GM21529 (cell line): ENCODE measurements around the gene FLT3.
A peak's percentile ranks its signal among the peaks of the same experiment; 100 is the strongest.
"Not testable (repeated sequence)": the region's sequence is repeated elsewhere in the genome, so short reads cannot be mapped to it uniquely, and the experiment has no call there.

Experiments
- ATAC-seq: cut with Tn5 transposase; IDR thresholded peaks from one replicate; pipeline ENCODE4 v1.9.1; 2021; ENCODE audit not compliant: unreplicated experiment

FLT3 gene

DNA sequence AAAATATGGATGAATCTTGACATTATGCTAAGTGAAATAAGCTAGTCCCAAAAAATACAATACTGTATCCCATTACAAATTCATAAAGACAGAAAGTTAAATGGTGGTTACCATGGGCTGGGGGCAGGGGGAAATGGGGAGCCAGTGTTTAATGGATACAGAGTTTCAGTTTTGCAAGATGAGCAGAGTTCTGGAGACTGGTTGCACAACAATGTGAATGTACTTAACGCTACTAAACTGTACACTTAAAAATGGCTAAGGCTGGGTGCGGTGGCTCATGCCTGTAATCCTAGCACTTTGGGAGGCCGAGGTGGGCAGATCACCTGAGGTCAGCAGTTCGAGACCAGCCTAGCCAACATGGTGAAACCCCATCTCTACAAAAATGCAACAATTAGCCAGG lies 1.5 kb upstream of the FLT3 start:
- not testable (repeated sequence) for ATAC-seq

DNA sequence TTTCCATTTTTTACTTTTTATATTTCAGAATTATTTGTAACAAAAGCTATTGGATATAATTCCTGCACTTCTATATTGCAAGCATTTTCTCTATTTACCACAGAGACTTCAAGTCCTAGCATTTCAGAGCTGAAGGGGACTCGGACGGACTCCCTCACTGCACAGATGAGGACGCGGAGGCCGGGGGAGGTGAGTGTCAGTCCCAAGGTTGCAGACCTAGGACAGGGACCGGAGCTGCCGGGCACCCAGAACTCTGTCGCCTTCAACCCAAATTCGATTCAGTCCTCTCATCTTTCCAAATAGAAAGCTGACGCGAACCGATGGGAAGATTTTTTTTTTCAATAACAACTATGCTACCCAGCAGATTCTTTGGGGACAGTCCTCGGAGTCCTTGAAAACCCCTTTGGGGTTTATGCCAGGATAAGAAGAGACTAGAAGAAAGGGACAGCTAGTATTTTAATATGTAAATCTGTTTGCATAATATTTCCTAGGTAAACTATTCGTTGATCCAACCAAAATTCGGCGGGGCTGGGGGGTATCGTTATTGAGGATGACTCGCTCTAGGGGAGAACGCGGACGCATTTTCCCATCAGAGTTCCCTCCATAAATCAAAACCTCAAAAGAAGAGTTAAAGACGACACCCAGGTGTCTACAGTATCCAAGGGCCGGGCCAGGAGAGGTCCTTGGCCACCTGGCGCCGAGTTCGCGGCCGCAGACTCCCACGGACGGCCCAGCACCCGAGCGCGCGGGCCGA lies 803 bp downstream of the FLT3 start:
- no peak for ATAC-seq

DNA sequence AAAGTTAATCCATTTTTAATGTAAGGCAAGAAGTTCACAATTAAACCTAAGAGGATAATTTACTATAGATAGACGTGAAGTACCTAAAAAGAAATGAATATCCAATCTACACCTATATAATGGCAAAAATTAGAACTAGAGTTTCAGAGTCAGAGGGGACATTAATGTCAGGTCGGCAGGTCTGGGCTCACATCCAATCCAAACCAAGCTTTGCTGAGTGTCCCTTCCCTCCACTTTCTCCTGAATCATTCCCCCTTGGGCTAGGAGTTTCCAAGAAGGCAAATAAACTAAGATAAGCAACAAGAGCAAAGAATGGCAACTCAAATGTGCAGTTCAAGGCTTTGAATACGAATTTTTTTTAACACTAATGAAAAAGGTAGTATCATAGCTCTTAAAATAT lies 2.9 kb downstream of the FLT3 start:
- ATAC-seq: no peak

DNA sequence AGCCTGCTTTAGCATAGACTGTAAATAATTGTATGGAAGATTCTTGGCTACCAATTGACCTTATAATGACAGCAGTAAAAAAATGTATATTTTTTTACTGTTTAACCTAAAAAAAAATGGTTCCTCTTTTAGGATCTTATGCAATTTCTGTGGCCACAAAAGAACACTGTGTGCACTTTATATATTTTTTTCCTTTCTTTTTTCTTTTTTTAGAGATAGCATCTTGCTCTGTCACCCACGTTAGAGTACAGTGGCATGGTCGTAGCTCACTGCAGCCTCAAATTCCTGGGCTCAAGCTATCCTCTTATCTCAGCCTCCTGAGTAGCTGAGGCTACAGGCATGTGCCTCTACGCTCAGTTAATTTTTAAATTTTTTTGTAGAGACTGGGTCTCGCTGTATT lies 6.1 kb downstream of the FLT3 start:
- no peak for ATAC-seq

DNA sequence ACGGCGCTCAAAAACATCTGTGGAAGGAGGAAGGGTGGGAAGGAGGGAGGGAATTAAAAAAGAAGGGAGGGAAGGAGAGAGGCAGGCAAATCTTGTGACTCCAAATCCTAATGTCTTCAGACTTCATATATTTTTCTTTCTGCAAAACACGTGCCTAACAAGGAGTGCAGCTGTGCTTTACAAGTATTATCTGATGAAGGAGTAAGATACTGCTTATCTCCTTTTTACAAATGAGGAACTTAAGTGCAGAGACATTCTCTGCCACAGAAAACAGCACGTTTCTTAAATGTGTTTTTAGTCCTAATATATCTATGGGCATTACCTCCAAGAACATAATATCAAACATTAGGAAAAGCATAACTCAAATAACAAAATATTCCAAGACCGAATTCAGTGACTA lies 6.5 kb downstream of the FLT3 start:
- ATAC-seq: no peak

DNA sequence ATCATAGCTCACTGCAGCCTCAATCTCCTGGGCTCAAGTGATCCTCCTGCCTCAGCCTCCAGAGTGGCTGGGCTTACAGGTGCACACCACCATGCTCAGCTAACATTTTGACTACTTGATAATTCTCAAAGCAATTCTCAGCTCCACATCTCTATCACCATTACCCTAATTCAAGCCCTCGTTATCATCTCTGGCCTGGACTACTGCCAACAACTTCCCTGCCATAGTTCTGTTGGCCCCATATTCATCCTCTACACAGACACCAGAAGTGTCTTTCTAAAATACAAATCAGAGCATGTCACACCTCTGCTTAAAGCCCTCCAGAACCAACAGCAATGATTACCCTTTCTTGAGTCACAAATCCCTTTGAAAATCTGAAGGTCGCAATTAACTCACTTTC lies 7.9 kb downstream of the FLT3 start:
- no peak for ATAC-seq

DNA sequence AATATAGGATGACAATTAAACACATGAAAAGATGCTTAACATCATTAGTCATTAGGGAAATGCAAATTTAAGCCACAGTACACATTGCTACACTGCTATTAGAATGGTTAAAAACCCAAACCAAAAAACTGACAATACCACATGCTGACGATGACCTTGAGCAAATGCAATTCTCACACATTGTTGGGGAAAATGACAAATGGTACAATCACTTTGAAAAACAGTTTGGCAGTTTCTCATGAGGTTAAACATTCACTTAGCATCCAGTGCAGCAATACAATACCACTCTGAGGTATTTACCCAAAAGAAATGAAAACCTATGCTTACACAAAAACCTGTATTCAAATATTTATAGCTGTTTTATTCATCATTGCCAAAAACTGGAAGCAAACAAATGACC lies 11.3 kb downstream of the FLT3 start:
- ATAC-seq: no peak

DNA sequence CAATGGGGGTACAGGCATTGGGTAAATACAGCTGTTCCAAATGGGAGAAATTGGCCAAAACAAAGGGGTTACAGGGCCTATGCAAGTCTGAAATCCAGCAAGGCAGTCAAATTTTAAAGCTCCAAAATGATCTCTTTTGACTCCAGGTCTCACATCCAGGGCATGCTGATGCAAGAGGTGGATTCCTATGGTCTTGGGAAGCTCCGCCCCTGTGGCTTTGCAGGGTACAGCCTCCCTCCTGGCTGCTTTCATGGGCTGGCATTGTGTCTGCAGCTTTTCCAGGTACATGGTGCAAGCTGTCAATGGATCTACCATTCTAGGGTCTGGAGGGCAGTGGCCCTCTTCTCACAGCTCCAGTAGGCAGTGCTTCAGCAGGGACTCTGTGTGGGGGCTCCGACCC lies 22.6 kb downstream of the FLT3 start:
- ATAC-seq: not testable (repeated sequence)

DNA sequence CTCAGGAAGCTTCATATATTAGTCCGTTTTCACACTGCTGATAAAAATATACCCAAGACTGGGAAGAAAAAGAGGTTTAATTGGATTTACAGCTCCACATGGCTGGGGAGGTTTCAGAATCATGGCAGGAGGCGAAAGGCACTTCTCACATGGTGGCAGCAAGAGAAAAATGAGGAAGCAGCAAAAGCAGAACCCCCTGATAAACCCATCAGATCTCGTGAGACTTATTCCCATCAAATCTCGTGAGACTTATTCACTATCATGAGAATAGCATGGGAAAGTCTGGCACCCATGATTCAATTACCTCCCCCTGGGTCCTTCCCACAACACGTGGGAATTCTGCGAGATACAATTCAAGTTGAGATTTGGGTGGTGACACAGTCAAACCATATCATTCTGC lies 23.1 kb downstream of the FLT3 start:
- no peak for ATAC-seq

DNA sequence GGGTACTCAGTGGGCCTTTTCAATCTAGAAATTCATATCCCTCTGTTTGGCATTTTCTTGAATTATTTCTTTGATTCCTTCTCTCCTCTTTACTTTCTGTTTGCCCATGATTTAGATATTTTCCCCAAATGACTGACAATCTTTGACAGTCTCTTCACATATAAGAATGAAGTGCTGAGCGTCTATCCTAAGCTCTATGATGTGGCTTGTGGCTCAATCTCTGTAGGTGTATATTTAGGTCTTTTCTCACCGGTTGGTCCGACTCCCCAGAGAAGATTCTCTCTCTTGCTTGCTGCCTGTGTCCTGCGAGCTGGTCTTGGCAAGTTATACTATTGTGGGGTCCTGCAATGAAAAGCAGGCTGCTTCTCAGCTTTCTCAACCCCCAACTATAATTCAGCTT lies 29.0 kb downstream of the FLT3 start:
- ATAC-seq: no peak

DNA sequence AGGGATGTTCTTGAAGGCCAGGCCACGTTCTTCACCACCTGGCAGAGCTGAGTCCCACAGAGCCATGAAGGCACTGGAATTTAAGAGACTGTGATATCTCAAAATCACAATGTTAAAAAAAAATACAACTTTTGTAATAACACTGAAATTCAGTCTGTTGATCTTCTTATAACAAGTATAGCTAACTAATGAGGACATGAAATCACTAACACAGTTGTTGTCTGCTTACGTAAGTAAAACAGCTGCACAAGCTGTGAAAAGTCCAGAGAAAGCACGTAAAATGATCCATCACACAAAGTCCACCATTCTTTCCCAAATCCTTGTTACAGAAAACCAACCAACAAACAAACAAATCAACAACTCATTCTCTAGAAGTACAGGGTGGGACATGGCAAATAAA lies 32.9 kb downstream of the FLT3 start:
- no peak for ATAC-seq

DNA sequence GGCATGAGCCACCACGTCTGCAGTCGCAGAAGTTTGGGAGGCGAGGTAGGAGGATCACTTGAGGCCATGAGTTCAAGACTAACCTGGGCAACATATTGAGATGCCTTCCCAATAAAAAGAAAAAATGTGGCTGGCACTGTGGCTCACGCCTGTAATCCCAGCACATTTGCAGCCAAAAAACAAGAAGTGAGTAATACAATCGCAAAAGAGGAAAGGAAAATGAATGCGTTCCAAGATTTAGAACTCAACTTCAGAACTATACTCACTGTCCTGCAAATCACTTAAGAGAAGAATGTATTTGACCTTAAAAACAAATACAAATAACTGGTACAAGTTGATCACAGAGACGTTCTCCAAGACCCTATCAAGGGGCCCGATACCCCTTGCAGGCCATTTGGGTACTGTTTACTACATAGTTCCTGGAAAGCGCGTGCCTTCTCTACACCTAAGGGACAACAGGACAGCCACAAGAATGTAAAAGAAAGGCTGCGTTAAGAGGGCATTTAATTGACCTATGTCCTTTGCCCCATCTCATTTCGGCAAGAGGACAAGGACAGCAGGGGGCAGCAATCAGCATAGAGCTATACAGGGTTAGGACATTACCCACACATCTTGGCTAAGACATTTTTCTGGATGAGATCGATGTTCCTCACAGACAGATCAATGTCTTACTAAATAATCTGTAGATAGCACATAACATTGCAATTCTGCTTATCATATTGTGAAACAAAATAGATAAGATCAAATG lies 41.3 kb downstream of the FLT3 start:
- no peak for ATAC-seq

DNA sequence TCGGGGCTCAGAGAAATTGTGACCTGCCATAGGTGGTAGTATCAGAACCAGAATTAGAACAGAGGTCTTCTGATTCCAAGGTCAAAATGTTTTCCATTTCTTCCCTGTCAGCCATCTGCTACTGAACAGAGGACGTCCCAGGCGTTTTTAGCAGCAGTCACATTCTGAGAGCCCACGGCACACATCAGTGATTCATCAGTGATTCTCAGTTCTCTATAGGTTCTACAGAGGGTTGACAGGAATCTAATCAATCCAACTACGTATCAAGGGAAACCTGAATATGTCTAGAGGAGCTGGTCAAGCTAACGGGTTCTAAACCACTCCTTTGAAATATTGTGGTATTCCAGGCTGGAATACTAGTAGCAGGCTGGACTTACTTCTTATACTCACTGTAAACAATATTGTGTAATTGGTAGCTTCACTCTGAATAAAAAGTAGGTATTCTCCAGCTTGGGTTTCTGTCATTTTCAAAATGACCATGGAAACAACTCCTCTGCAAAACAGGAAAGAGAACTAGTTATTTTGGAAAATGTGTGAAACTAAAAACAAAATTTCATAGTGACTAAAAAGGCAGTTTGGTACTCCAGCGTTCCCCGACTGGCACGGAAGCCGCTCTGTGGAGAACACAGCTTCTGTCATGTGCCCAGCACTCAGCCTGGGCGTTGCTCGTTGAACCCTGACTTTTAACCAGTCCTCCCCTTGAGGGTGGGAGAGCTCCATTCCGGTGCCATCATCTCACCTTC lies 43.2 kb downstream of the FLT3 start:
- peak; percentile 73 for ATAC-seq

DNA sequence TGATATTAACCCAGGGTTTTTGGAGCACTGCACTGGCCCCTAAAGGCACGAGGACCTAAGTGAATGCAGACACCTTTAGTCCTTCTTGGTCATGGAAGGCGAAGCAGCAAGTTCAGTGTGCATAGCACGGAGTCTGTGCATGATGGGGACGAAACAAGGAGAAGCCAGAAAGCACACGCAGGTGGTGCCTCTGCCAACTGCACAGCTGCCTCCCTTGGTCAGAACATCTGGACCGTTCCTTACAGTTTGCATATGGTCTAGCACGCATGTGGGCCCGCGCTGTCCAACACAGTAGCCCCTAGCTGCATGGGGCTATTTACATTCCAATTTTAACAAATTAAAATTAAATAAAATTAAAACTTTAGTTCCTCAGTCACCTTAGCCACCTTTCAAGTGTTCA lies 44.0 kb downstream of the FLT3 start:
- no peak for ATAC-seq

DNA sequence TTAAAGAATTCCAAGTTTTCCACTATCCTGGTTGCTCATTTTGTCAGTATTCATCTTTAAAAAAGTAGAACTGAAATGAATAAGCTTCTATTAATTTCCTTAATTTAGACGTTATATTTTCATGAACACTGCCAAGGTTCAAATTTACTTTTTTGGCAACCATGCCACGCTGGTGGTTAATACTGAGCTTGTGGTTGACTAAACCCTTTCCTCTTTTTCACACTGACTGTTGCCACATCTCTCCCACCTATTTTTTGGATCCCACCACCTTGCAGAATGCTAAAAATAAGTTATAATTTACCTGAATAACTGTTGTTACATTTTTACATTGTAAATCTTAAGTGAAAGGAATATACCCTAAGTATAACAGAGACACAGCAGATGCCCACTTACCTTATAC lies 45.0 kb downstream of the FLT3 start:
- no peak for ATAC-seq

DNA sequence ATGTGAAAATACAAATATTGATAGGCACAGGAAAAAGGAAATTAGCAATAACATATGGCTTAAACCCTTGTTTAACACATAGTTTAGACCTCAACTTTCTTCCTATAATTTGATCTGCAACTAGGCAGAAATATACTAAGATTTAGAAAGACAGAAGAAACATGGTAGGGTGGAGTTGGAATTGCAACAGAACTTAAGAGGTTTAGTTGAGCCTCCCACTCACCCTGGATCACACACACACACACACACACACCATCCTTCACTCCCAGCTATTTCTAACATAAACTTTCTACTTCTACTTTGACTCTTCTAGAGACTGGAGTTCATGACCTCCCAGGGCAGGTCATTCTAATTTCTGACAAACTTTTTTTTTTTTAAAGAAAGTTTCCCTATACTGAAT lies 47.4 kb downstream of the FLT3 start:
- ATAC-seq: no peak

DNA sequence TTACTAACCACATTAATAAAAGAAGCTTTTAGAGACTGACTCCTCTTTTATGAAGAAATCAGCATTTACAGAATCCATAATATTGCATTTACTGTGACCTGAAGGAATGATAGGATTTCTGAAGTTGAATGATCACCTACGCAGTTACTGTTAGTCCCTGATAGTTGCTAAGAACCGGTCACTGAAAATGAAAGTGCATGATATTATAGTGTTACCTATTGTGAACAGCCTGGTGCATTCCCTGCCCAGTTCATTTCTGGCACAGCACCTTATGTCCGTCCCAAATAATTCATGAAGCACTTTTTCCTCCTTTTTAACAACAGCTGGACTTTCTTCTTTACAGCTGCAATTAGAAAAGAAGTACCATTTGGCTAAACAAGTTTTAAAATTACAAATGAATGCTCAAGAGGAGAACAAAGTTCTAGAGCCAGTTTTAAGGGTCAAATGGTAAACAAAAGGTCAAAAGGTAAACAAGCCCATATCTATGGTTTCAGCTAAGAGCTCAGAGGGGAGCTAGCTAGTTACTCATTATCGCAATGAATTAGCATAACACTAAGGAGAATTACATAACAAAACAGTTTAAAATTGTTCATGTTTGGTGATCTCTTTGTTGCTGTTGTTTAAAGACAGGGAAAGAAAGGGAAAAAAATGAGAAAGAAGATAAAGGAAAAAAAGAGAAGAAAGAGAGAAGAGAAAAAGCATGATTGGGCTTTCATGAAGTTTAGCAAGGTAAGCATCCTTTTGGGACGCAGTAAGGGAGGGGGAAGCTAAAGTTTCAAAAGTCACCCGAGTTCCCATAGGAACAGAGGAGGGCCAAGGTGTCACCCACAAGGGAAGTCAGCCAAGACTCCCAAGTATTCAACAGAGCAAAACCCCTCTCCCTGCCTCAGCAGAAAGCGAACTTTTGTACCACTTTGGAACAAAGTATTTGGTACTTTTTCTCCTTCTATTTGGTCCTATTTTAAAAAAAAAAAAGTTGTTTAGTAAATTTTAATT lies 50.2 kb downstream of the FLT3 start:
- peak; percentile 45 for ATAC-seq

DNA sequence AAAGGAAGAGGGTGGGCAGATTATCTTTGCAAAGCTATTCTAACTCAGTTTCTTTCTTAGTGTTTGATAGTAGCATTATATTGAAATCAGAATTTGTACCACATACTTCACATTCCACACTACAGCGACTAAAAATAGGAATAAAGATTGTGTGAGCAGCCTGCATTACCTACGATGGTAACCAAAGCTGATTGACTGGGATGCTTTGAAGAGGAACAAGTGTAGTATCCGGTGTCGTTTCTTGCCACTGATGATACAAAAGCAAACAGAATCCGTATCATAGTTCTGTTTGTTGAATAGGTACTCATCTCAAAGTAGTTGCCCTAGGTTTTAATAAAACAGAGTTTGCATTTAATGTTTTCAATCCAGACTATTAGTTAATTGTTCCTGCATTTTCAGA lies 51.2 kb downstream of the FLT3 start:
- ATAC-seq: peak; percentile 31

DNA sequence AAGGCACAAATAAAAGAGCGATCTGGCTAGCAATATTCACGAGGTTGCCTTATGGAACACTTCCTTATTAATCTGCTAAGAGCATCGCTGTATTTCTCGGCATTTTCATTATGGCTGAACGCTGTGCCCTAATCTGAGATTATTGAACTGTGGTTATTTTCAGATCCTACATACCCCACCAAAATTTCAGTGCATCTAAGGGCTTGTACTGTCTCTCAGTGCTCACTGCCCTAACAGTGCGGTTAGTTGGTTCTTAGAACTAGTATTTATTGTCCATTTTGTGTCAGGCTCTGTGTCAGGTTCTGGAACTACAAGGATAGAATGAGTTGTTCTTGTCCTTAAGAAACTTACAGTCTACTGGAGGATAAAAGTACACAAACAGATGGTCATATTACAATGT lies 51.6 kb downstream of the FLT3 start:
- ATAC-seq: no peak

DNA sequence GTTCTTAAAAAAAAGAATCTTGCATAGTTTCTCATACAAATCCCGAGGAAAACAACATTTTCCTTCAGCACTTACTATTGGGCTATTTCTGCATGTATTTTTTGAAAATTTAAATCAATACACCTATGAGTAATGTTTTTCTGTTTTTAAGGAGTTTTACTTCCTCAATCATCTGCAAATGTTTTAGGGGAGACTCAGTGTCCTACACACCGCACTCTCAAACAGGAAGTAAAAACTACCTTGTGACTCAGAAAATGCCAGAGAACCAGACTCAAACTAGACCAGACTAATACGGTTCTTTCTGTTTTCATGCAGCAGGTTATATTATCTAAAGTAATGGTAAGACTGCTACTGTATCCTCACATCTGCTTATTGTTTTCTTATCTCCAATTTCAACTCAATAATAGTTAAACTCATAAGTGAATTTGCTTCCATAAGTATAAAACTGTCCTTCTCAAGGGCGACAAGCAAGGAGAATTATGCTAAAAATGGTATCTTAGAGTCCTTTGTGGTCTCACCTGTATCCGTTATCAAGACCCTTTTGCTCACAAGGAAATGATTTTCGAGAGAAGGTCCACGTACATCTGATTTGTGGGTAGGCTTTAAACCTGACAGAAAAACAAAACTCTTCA lies 52.5 kb downstream of the FLT3 start:
- ATAC-seq: peak; percentile 86
